Measurements from ENCODE around the gene WDR46. TPM values are rescaled to one million over a fixed set of nuclear protein-coding genes. Genes with fewer than 3 reads are reported as not detected.

Gene WDR46
- total and polyA plus RNA-seq, 2 experiments from 2014 or later, result 71.4 to 104 TPM

DNA sequence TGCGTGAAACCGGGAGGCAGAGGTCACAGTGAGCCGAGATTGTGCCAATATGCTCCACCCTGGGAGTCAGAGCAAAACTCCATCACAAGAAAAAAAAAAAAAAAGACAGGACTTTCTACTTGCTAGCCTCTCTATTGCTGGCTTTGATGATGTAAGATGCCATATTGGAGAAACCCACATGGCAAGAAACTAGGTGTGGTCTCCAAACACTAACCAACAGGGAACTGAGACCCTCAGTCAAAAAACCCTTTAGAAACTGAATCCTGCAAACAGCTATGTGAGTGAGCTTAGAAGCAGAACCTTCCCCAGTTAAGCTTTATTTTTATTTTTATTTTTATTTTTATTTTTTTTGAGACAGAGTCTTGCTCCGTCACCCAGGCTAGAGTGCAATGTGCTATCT, 46.9 kb upstream of the WDR46 start:
- Histone ChIP-seq H3K9me2 (ENCODE audit: insufficient read depth) (no peaks in the 10 kb centered on the region; the same call in 1 of the 2 replicates), H3F3A (replicated peaks; ENCODE audit: low read depth) (no peaks in the 10 kb centered on the region), H3K27ac (ENCODE audit: low read depth) (no peak overlapping the region), H3K4me2 (no peak overlapping the region), H3K36me3 (ENCODE audit: insufficient read depth) (no peaks in the 10 kb centered on the region), H3K4me1 (ENCODE audit: insufficient read depth) (no peaks in the 10 kb centered on the region), H2AFZ (peak overlapping the region; percentile 18; the same call in 1 of the 2 replicates), H4K20me1 (replicated peaks; ENCODE audit: insufficient read depth) (no peaks in the 10 kb centered on the region), H3K4me3 (no peak overlapping the region), H3K79me2 (replicated peaks; ENCODE audit: insufficient read depth) (no peaks in the 10 kb centered on the region), H3K27me3 (ENCODE audit: insufficient read depth) (no peaks in the 10 kb centered on the region)
- ATAC-seq, result no peak
- Mint-ChIP-seq H3K27ac (no peak overlapping the region), H3K9me3 (no peaks in the 10 kb centered on the region; the same call in 2 of the 3 replicates), H3K36me3 (ENCODE audit: low read depth) (no peaks in the 10 kb centered on the region), H3K4me3 (no peak overlapping the region), H3K4me1 (no peaks in the 10 kb centered on the region), H3K27me3 (ENCODE audit: insufficient read depth, low read depth, poor library complexity) (peaks cover 5% of the 10 kb centered on the region)
- TF ChIP-seq CREB1 (CRISPR knock-in tag; IDR thresholded peaks at IDR 0.05; ENCODE audit: low read depth) (no peak), NANOG (IDR thresholded peaks at IDR 0.05; ENCODE audit: borderline replicate concordance) (no peak), POLR2AphosphoS5 (IDR thresholded peaks at IDR 0.05; ENCODE audit: low read depth) (no peak), ZNF114 (CRISPR knock-in tag; IDR thresholded peaks at IDR 0.05) (no peak)
- TF ChIP-seq, protein P1, sequence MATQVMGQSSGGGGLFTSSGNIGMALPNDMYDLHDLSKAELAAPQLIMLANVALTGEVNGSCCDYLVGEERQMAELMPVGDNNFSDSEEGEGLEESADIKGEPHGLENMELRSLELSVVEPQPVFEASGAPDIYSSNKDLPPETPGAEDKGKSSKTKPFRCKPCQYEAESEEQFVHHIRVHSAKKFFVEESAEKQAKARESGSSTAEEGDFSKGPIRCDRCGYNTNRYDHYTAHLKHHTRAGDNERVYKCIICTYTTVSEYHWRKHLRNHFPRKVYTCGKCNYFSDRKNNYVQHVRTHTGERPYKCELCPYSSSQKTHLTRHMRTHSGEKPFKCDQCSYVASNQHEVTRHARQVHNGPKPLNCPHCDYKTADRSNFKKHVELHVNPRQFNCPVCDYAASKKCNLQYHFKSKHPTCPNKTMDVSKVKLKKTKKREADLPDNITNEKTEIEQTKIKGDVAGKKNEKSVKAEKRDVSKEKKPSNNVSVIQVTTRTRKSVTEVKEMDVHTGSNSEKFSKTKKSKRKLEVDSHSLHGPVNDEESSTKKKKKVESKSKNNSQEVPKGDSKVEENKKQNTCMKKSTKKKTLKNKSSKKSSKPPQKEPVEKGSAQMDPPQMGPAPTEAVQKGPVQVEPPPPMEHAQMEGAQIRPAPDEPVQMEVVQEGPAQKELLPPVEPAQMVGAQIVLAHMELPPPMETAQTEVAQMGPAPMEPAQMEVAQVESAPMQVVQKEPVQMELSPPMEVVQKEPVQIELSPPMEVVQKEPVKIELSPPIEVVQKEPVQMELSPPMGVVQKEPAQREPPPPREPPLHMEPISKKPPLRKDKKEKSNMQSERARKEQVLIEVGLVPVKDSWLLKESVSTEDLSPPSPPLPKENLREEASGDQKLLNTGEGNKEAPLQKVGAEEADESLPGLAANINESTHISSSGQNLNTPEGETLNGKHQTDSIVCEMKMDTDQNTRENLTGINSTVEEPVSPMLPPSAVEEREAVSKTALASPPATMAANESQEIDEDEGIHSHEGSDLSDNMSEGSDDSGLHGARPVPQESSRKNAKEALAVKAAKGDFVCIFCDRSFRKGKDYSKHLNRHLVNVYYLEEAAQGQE (IDR thresholded peaks at IDR 0.05; ENCODE audit: unreplicated experiment), result no peak
- no peak for DNase-seq (ENCODE audit: low spot score)

DNA sequence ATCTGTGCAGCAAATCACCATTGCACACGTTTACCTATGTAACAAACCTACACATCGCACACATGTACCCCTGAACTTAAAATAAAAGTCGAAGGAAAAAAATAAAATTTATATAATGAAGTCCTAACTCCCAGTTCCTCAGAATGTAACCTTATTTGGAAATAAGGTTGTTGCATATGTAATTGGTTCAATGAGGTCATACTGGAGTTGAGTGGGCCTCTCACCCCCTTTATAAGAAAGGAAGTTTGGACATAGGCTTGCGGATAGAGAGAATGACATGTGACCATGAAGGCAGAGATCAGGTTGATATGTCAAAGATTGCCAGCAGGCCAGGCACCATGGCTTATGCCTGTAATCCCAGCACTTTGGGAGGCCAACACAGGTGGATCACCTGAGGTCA, 44.6 kb upstream of the WDR46 start:
- no peaks in the 10 kb centered on the region for H3F3A ChIP-seq (replicated peaks; ENCODE audit: low read depth)
- H3K9me2 ChIP-seq (ENCODE audit: insufficient read depth), result no peaks in the 10 kb centered on the region; the same call in 1 of the 2 replicates
- no peak overlapping the region for H3K27ac ChIP-seq (ENCODE audit: low read depth)
- H3K79me2 ChIP-seq (replicated peaks; ENCODE audit: insufficient read depth), result no peaks in the 10 kb centered on the region
- no peaks in the 10 kb centered on the region for H3K36me3 ChIP-seq (ENCODE audit: insufficient read depth)
- peaks cover 8% of the 10 kb centered on the region for H3K27me3 Mint-ChIP-seq (ENCODE audit: insufficient read depth, low read depth, poor library complexity)
- no peak overlapping the region for H3K4me3 Mint-ChIP-seq
- H3K36me3 Mint-ChIP-seq (ENCODE audit: low read depth), result no peaks in the 10 kb centered on the region
- no peak overlapping the region for H2AFZ ChIP-seq
- H3K4me2 ChIP-seq, result no peak overlapping the region
- H3K4me1 ChIP-seq (ENCODE audit: insufficient read depth), result no peaks in the 10 kb centered on the region
- no peaks in the 10 kb centered on the region; the same call in 2 of the 3 replicates for H3K9me3 Mint-ChIP-seq
- H3K27me3 ChIP-seq (ENCODE audit: insufficient read depth), result no peaks in the 10 kb centered on the region
- no peak overlapping the region for H3K27ac Mint-ChIP-seq
- ATAC-seq (no peak), DNase-seq (ENCODE audit: low spot score) (no peak)
- no peak overlapping the region for H3K4me3 ChIP-seq
- H3K4me1 Mint-ChIP-seq, result no peaks in the 10 kb centered on the region
- H4K20me1 ChIP-seq (replicated peaks; ENCODE audit: insufficient read depth), result no peaks in the 10 kb centered on the region
- TF ChIP-seq EZH2phosphoT487 (IDR thresholded peaks at IDR 0.05; ENCODE audit: unreplicated experiment), result no peak
- TF ChIP-seq, protein P2, sequence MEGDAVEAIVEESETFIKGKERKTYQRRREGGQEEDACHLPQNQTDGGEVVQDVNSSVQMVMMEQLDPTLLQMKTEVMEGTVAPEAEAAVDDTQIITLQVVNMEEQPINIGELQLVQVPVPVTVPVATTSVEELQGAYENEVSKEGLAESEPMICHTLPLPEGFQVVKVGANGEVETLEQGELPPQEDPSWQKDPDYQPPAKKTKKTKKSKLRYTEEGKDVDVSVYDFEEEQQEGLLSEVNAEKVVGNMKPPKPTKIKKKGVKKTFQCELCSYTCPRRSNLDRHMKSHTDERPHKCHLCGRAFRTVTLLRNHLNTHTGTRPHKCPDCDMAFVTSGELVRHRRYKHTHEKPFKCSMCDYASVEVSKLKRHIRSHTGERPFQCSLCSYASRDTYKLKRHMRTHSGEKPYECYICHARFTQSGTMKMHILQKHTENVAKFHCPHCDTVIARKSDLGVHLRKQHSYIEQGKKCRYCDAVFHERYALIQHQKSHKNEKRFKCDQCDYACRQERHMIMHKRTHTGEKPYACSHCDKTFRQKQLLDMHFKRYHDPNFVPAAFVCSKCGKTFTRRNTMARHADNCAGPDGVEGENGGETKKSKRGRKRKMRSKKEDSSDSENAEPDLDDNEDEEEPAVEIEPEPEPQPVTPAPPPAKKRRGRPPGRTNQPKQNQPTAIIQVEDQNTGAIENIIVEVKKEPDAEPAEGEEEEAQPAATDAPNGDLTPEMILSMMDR (conservative IDR thresholded peaks at IDR 0.05; ENCODE audit: low read depth in 2 of 2), result no peak
- no peak for TF ChIP-seq ZNF331 (CRISPR knock-in tag; IDR thresholded peaks at IDR 0.05; ENCODE audit: low read depth)
- no peak for TF ChIP-seq STAT1 (IDR thresholded peaks at IDR 0.05; ENCODE audit: unreplicated experiment)
- TF ChIP-seq, protein P3, sequence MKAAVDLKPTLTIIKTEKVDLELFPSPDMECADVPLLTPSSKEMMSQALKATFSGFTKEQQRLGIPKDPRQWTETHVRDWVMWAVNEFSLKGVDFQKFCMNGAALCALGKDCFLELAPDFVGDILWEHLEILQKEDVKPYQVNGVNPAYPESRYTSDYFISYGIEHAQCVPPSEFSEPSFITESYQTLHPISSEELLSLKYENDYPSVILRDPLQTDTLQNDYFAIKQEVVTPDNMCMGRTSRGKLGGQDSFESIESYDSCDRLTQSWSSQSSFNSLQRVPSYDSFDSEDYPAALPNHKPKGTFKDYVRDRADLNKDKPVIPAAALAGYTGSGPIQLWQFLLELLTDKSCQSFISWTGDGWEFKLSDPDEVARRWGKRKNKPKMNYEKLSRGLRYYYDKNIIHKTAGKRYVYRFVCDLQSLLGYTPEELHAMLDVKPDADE (IDR thresholded peaks at IDR 0.05), result no peak
- TF ChIP-seq CREB1 (CRISPR knock-in tag; IDR thresholded peaks at IDR 0.05; ENCODE audit: low read depth), result no peak
- no peak for TF ChIP-seq POLR2AphosphoS5 (IDR thresholded peaks at IDR 0.05; ENCODE audit: low read depth)
- no peak for TF ChIP-seq ZNF114 (CRISPR knock-in tag; IDR thresholded peaks at IDR 0.05)
- TF ChIP-seq NANOG (IDR thresholded peaks at IDR 0.05; ENCODE audit: borderline replicate concordance), result no peak
